Measurements from ENCODE around the gene MAD1L1.
"Not testable (repeated sequence)": the region's sequence is repeated elsewhere in the genome, so short reads cannot be mapped to it uniquely, and the experiment has no call there.

Gene MAD1L1

GRCh38 chr7:2038931-2039728 is 193.6 kb downstream of the MAD1L1 start:
- DNase-seq, result no peak

DNA sequence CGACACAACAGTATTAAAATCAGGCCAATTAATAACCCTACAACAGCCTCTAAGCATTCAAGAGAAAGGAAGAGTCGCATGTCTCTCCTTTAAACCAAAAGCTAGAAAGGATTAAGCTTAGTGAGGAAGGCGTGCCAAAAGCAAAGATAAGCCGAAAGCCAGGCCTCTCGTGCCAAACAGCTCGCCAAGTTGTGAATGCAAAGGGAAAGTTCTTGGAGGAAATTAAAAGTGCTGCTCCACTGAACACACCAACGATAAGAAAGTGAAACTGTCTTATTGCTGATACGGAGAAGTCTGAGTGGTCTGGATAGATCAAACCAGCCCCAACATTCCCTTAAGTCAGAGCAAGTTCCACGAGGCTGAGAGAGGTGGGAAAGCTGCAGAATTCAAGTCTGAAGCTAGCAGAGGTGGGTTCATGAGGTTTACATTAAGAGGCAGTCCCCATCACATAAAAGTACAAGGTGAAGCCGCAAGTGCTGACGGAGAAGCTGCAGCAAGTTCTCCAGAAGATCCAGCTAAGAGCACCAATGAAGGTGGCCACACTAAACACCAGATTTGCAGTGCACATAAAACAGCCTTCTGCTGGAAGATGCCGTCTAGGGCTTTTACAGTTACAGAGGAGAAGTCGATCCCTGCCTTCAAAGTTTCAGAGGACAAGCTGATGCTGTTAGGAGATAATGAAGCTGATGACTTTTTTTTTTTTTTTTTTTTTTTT is 194.8 kb downstream of the MAD1L1 start:
- no peak for DNase-seq

DNA sequence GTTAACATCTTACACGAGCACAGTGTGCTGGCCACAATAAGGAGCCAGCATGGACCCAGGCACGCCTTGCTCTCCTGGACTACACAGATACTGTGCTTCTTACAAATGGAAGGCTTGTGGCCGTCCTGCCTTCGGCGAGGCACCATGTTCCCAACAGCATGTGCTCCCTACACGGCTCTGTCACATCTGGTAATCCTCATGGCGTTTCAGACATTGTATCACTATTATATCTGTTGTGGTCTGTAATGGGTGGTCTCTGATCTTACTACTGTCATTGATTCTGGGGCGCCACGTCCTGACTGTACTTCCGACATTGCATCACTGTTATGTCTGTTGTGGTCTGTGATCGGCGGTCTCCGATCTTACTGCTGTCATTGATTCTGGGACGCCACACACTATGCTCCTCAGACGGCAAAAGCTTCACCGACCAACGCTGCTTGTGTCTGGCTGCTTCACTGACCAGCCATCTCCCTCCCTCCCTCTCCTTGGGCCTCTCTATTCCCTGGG is 195.4 kb downstream of the MAD1L1 start:
- peak; percentile 42 for DNase-seq

- no peak for DNase-seq
Measured at GRCh38 chr7:2036786-2037185, 196.0 kb downstream of the MAD1L1 start.

GRCh38 chr7:2036201-2036600 is 196.5 kb downstream of the MAD1L1 start:
- not testable (repeated sequence) for DNase-seq

DNA sequence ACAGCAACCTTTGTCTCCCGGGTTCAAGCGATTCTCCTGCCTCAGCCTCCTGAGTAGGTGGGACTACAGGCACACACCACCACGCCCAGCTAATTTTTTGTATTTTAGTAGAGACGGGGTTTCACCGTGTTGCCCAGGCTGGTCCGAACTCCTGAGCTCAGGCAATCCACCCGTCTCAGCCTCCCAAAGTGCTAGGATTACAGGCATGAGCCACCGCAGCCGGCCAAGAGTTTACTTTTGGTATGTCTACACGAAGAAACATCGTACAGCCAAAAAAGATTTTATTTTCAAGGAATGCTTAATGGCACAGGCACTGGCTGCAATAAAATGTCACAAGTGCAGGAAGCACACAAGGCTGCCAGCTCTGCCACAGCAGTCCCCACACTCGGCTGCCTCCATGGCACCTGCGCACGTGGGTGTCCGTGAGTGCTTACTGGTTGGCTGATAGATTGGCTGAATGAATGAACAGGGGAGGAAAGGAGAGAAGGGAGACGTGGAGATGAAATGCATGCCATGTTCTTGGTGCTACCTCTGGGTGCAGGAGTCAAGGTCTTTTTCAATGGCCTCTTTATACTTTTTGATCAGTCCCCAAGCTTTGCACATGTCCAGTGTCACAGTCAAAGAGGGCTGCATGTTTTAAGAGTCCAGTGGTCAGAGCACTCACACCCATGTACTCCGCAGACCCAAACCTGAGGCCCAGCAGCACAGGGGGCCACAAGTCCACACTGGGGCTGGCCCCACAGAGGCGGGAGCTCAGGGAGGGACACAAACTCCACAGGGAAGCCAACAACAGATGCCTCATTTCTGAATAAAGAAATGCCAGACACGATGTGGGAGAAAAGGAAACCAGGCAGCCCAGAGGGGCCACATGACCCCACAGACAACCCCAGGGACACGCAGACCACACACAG is 198.2 kb downstream of the MAD1L1 start:
- no peak for DNase-seq

DNA sequence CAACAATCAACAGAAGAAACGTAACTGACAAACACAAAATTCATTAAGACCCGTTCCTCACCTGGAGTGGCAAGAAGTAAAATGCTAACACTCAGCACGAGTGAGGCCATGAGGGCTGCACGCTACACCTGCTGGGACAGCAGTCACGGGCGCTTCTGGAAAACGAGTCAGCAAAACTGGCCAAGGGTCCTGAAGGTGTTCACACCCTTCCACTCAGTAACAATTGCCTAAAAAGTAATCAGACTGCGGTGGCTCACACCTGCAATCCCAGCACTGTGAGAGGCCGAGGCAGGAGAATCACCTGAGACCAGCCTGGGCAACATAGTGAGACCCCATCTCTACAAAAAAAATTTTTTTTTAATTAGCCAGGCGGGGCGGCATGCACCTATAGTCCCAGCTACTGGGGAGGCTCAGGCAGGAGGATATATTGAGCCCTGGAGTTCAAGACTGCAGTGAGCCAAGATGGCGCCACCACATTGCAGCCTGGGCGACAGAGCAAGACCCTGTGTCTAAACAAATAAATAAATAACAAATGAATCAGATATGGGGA is 199.1 kb downstream of the MAD1L1 start:
- no peak for DNase-seq

- no peak for DNase-seq
Measured at GRCh38 chr7:2032876-2033407, 199.8 kb downstream of the MAD1L1 start.

DNA sequence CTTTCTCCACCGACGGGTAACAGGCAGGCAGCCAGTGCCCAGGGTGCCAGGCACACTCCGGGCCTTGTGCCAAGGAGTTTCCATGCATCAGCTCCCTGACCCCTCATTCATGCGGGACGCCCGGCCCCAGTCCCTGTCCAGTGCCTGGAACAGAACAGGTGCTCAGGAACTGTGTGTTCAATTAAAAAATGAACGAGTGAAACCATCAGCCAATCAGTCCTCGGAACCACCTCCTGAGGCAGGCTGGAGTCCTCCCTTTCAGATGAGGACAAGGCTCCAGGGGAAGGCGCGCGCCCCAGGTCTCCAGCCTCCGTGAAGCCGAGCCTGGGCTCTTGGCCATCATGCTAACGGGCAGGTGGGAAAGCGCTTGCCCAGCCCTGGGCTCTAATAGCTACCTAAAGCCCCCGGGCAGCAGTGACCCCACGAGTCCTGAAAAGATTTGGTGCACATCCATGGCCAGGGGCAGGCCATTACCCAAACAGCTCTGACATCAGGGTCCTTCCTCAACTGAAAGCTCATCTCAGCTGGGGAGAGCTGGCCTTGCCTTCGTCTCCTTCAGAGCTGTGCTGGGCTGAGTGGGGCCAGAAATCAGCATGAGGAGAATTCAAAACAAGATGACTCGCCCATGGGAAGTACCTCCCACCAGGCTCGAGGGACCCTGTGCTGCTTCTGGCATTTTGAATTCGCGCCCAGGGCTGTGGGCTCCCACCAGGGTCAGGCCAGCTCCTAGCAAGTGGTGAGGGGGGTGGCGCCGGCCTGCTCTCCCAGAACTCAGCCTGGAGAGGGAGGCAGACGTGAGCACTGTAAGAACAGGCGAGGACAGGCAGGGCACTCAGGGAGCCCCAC is 200.5 kb downstream of the MAD1L1 start:
- no peak for DNase-seq

- DNase-seq, result no peak
Measured at GRCh38 chr7:2031451-2031845, 201.3 kb downstream of the MAD1L1 start.

- DNase-seq, result peak; percentile 27
Measured at GRCh38 chr7:2030475-2031450, 202.0 kb downstream of the MAD1L1 start.

- no peak for DNase-seq
Measured at GRCh38 chr7:2029936-2030335, 202.8 kb downstream of the MAD1L1 start.

DNA sequence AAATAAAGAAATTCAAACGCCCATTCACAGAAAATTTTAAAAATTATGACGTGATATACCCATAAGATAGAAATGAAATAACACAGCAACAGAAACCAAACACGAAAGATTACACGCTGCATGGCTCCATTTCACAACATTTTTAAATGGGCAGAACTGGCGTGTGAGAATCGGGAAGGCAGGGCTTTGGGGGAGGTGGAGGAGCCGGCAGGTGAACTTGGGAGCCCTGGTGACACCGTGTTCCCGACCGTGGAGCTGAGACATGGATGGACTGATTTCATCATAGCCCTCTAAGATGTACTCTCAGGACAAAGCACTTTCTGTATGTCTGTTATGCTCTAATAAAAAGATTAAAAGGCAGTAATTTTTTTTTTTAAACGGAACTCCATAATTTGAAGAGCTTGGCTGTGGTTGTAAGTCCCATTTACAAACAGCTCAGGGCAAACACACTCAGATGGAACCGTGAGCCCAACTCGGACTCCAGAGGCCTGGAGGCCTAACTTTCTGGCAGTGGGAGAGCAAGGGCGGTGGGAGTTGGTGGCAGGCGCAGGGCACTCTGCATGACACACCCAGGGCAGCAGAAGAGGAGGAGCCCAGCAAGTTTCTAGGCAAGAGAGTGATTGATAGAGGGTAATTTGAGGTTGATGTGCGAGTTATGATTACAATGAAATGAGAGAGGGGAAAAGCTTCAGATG is 203.4 kb downstream of the MAD1L1 start:
- DNase-seq, result no peak

DNA sequence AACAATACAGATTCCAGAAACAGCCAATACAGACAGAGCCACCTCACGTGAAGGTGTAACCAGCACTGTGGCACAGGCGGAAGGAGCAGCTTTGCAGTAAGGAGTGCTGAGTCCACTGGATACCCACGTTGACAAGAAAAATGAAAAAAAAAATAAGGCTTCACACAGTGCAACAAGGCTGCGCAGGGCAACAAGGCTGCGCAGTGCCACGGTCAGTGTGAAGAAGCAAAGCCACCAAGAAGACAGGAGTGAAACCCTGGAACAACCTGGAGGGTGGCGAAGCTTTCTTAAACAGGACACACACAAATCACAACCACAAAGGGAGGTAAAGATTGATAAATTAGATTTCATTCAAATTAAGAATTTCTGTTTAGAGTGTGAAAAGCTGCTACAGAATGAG is 204.0 kb downstream of the MAD1L1 start:
- DNase-seq, result no peak

DNA sequence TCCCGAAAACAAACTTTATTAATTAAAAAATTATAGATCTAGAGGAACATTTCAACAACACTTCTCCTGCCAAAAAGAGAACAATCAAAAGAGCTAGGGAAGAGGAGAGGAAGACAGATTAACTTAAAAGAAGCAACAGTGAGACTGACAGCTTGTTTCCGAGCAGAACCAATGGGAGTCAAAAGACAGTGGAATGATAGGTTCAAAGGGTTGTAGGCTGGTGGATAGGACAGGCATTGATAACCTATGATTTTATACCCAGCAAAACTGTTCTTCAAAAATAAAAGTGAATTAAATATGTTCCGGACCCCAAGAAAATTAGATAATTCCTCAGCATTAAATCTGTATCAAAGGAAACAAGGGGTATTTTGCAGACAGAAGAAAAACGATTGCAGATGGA is 207.6 kb downstream of the MAD1L1 start:
- no peak for DNase-seq

- no peak for DNase-seq
Measured at GRCh38 chr7:2024567-2024918, 208.2 kb downstream of the MAD1L1 start.

- DNase-seq, result no peak
Measured at GRCh38 chr7:2023877-2024566, 208.7 kb downstream of the MAD1L1 start.

DNA sequence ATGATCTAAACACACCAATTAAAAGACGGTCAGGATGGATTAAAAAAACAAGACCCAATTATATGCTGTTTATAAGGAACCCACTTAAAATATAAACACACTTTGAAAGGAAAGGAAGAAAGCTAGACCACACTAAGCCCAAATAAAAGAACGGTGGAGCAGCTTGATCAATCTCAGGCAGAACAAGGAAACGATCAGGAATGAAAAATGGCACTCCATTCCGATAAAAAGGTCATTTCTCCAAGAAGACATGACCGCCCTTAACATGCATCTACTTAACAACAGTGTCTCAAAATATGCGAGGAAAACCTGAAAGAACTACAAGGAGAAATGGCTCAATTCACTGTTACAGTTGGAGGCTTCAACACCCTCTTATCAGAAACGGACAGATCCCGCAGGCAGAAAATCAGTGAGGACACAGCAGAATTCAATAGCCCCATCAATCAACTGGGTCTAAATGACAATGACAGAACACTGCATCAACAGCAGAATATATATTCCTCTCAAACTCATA is 210.0 kb downstream of the MAD1L1 start:
- DNase-seq, result no peak

DNA sequence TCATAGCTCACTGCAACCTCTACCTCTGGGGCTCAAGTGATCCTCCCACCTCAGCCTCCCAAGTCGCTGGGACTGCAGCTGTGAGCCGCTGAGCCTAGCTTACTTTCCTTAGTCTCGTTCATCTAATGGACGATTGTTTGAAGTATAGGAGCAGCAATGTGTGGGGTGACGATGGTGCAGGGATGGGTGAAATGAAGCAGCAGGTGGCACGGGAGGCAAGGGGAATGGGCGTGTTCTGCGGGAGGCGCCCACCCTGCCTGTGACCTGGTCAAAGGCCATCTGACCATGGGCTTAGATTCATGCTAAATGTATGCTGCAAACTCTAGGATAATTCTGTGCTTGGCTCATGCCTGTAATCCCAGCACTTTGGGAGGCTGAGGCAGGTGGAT is 210.7 kb downstream of the MAD1L1 start:
- no peak for DNase-seq

Measured in activated gamma-delta T cell treated with Interleukin-2 at 50 U/mL for 16 hours (primary cell).